ENCODE data around the gene KCND1. TPM values are rescaled to one million over a fixed set of nuclear protein-coding genes. Genes with fewer than 3 reads are reported as not detected.

KCND1 gene
- polyA plus RNA-seq (0.20 to 0.30 TPM (median 0.25 TPM) in 3 replicates), polyA minus RNA-seq (0.07 to 1.6 TPM (median 0.22 TPM) in 3 replicates)
- 0.42 TPM for polyA plus RNA-seq (2011; ENCODE audit: low read depth)
- polyA plus RNA-seq (2011; cell fraction: cytosol; rRNA removed), result 0.16 and 0.26 TPM in 2 replicates
- 1.9 and 3.6 TPM in 2 replicates for polyA plus RNA-seq (2011; cell fraction: nucleus; rRNA removed)
- 0.58 and 1.4 TPM in 2 replicates for polyA plus RNA-seq (2012; ENCODE audit: low replicate concordance)
- 0.38 TPM for polyA minus RNA-seq (2011; cell fraction: cytosol; rRNA and poly(A)+ RNA removed)
- polyA minus RNA-seq (2011; cell fraction: nucleus; rRNA and poly(A)+ RNA removed), result 0.62 and 0.84 TPM in 2 replicates

GRCh38 chrX:48971249-48972219, at the start of gene KCND1:
Gene KCND1, minus strand, starts transcription at chrX:48971844. Its CDS starts 1,573 bp downstream, at chrX:48970271.
- Histone ChIP-seq H3K4me3 (ENCODE audit: control insufficient read depth in 2 of 3, extremely low read depth in 1 of 3, insufficient read depth in 2 of 3, low read depth in 1 of 3, low read length in 3 of 3) (peak within 1 kb of the TSS in 1 of 3 experiments; percentile 44), H3K27ac (ENCODE audit: control insufficient read depth, insufficient read depth, low read length) (no peak within 1 kb of the TSS), H3K4me2 (ENCODE audit: control insufficient read depth, extremely low read depth, insufficient read depth, low read depth, low read length) (peak within 1 kb of the TSS; percentile 63), H3K36me3 (ENCODE audit: control insufficient read depth in 2 of 2, extremely low read depth in 1 of 2, insufficient read depth in 2 of 2, low read length in 2 of 2) (no peaks in the 10 kb centered on the region), H3K9me3 (ENCODE audit: control insufficient read depth, low read depth, low read length) (no peaks in the 10 kb centered on the region), H4K20me1 (ENCODE audit: control insufficient read depth, extremely low read depth, insufficient read depth, low read length) (no peaks in the 10 kb centered on the region), H3K4me1 (ENCODE audit: control insufficient read depth, extremely low read depth, insufficient read depth, low read length) (peaks cover 5% of the 10 kb centered on the region), H3K27me3 (ENCODE audit: control insufficient read depth, extremely low read depth, insufficient read depth, low read length) (no peaks in the 10 kb centered on the region), H3K79me2 (ENCODE audit: control insufficient read depth, insufficient read depth, low read length) (no peaks in the 10 kb centered on the region), H3K9me1 (ENCODE audit: control insufficient read depth, extremely low read depth, insufficient read depth, low read length) (no peaks in the 10 kb centered on the region), H3K9ac (ENCODE audit: control insufficient read depth, extremely low read depth, insufficient read depth, low read length) (no peak within 1 kb of the TSS), H2AFZ (ENCODE audit: control insufficient read depth, low read length) (no peak within 1 kb of the TSS)
- dilution Hi-C loops (cut with MboI; ENCODE audit: extremely low pct_ligation_motif_present, low sequenced_read_pairs), result no loop called here
- peak; percentile 25 for DNase-seq (ENCODE audit: low read depth, low spot score)
- TF ChIP-seq EZH2 (IDR thresholded peaks at IDR 0.05; ENCODE audit: low read length) (no peak), CTCF (optimal IDR thresholded peaks at IDR 0.05 in 1 of 3, IDR thresholded peaks at IDR 0.05 in 1 of 3, conservative IDR thresholded peaks at IDR 0.05 in 1 of 3; ENCODE audit: extremely low read depth in 1 of 3, insufficient read depth in 2 of 3, low read length in 3 of 3) (no peak)
- no peak for FAIRE-seq

GRCh38 chrX:49019599-49020249, 48.1 kb upstream of the KCND1 start:
- Histone ChIP-seq H3K9ac (ENCODE audit: control insufficient read depth, extremely low read depth, insufficient read depth, low read length) (no peak overlapping the region), H3K9me1 (ENCODE audit: control insufficient read depth, extremely low read depth, insufficient read depth, low read length) (no peaks in the 10 kb centered on the region), H3K4me2 (ENCODE audit: control insufficient read depth, extremely low read depth, insufficient read depth, low read depth, low read length) (no peak overlapping the region), H3K27me3 (ENCODE audit: control insufficient read depth, extremely low read depth, insufficient read depth, low read length) (no peaks in the 10 kb centered on the region), H3K9me3 (ENCODE audit: control insufficient read depth, low read depth, low read length) (no peaks in the 10 kb centered on the region), H3K79me2 (ENCODE audit: control insufficient read depth, insufficient read depth, low read length) (no peaks in the 10 kb centered on the region), H2AFZ (ENCODE audit: control insufficient read depth, low read length) (no peak overlapping the region), H3K4me3 (ENCODE audit: control insufficient read depth in 2 of 3, extremely low read depth in 1 of 3, insufficient read depth in 2 of 3, low read depth in 1 of 3, low read length in 3 of 3) (no peak overlapping the region), H3K36me3 (ENCODE audit: control insufficient read depth in 2 of 2, extremely low read depth in 1 of 2, insufficient read depth in 2 of 2, low read length in 2 of 2) (no peaks in the 10 kb centered on the region), H3K27ac (ENCODE audit: control insufficient read depth, insufficient read depth, low read length) (no peak overlapping the region), H3K4me1 (ENCODE audit: control insufficient read depth, extremely low read depth, insufficient read depth, low read length) (no peaks in the 10 kb centered on the region), H4K20me1 (ENCODE audit: control insufficient read depth, extremely low read depth, insufficient read depth, low read length) (no peaks in the 10 kb centered on the region)
- FAIRE-seq, result no peak
- dilution Hi-C loops (cut with MboI; ENCODE audit: extremely low pct_ligation_motif_present, low sequenced_read_pairs), result no loop called here
- TF ChIP-seq CTCF (optimal IDR thresholded peaks at IDR 0.05 in 1 of 3, IDR thresholded peaks at IDR 0.05 in 1 of 3, conservative IDR thresholded peaks at IDR 0.05 in 1 of 3; ENCODE audit: extremely low read depth in 1 of 3, insufficient read depth in 2 of 3, low read length in 3 of 3) (no peak), EZH2 (IDR thresholded peaks at IDR 0.05; ENCODE audit: low read length) (no peak)
- DNase-seq (ENCODE audit: low read depth, low spot score), result no peak

All from keratinocyte (primary cell).